IMR-90 (cell line): ENCODE results near the gene CLCN6. TPM values are rescaled to one million over a fixed set of nuclear protein-coding genes. Genes with fewer than 3 reads are reported as not detected.

ENCODE experiments used
- ATAC-seq: fragments of 200-7000 bp; cut with Tn5 transposase; 2 replicates; pipeline ENCODE4 v1.9.1; 2020; ENCODE audit warnings: low read depth, mild to moderate bottlenecking, moderate library complexity
- BruUV-seq: library from RNA; stranded (reverse); fragments of 400-500 nt; replicated peaks from 2 replicates; lab custom pipeline; 2021; lab: Mats Ljungman, UMichigan
- CTCF ChIA-PET: fragments of 300-600 bp; formaldehyde crosslinking; extraction: SDS; loops from one replicate; lab custom pipeline; 2021; ENCODE audit warnings: antibody characterized with exemption; lab: Yijun Ruan, JAX
- POLR2A ChIA-PET: fragments of 300-600 bp; sonication (Branson Sonifier 250); formaldehyde crosslinking; loops from one replicate; lab custom pipeline; 2022; ENCODE audit warnings: antibody characterized with exemption; ENCODE audit not compliant: unreplicated experiment; lab: Charles Lee
- DNase-seq: peaks from one replicate; pipeline ENCODE4 v3.0.0; 2013
- H2AFZ ChIP-seq: replicated peaks from 2 replicates; pipeline ENCODE3; 2013; ENCODE audit warnings: low read length, mild to moderate bottlenecking; ENCODE audit not compliant: poor library complexity
- H2AK5ac ChIP-seq: 2 replicates; pipeline ENCODE4 v1.6.1; 2013; ENCODE audit warnings: low read depth, low read length, inconsistent platforms
- H2AK9ac ChIP-seq: replicated peaks from 2 replicates; pipeline ENCODE3; 2013; ENCODE audit warnings: mild to moderate bottlenecking, low read depth, low read length, moderate library complexity; ENCODE audit not compliant: poor library complexity
- H2BK120ac ChIP-seq: 2 replicates; pipeline ENCODE4 v1.6.1; 2013; ENCODE audit warnings: low read depth, low read length, inconsistent platforms
- H2BK15ac ChIP-seq: 3 replicates; pipeline ENCODE4 v1.6.1; 2013; ENCODE audit warnings: low read depth, low read length, inconsistent platforms
- H2BK20ac ChIP-seq: 2 replicates; pipeline ENCODE4 v1.6.1; 2013; ENCODE audit warnings: low read depth, mild to moderate bottlenecking, inconsistent platforms, low read length, moderate library complexity
- H2BK5ac ChIP-seq: 2 replicates; pipeline ENCODE4 v1.6.1; 2013; ENCODE audit warnings: mild to moderate bottlenecking, low read depth, low read length, inconsistent platforms; ENCODE audit not compliant: poor library complexity, severe bottlenecking
- H3K14ac ChIP-seq: replicated peaks from 2 replicates; pipeline ENCODE4 v1.6.1; 2013; ENCODE audit warnings: low read depth, low read length, inconsistent platforms
- H3K18ac ChIP-seq: 2 replicates; pipeline ENCODE4 v1.6.1; 2013; ENCODE audit warnings: low read depth, low read length, control low read depth
- H3K23ac ChIP-seq: 2 replicates; pipeline ENCODE4 v1.6.1; 2013; ENCODE audit warnings: low read depth, low read length, inconsistent platforms
- H3K27ac ChIP-seq: 2 replicates; pipeline ENCODE4 v1.5.1; 2013; ENCODE audit warnings: mild to moderate bottlenecking, control low read depth, low read length; ENCODE audit not compliant: insufficient read depth
- H3K27me3 ChIP-seq: 2 replicates; pipeline ENCODE4 v1.6.1; 2013; ENCODE audit warnings: low read length; ENCODE audit not compliant: control insufficient read depth, insufficient read depth
- H3K36me3 ChIP-seq: 2 replicates; pipeline ENCODE4 v1.6.1; 2013; ENCODE audit warnings: low read length, mixed read lengths; ENCODE audit not compliant: control insufficient read depth, insufficient read depth
- H3K4ac ChIP-seq: 2 replicates; pipeline ENCODE4 v1.6.1; 2013; ENCODE audit warnings: low read depth, low read length, inconsistent platforms
- H3K4me1 ChIP-seq: 2 replicates; pipeline ENCODE4 v1.6.1; 2013; ENCODE audit warnings: low read length, mixed read lengths; ENCODE audit not compliant: control insufficient read depth, insufficient read depth
- H3K4me2 ChIP-seq: 2 replicates; pipeline ENCODE4 v1.6.1; 2013; ENCODE audit warnings: low read depth, mild to moderate bottlenecking, control low read depth, low read length, moderate library complexity
- H3K4me3 ChIP-seq: 2 replicates; pipeline ENCODE4 v1.5.1; 2013; ENCODE audit warnings: low read depth, mild to moderate bottlenecking, control low read depth, low read length, moderate library complexity; ENCODE audit not compliant: insufficient read depth
- H3K56ac ChIP-seq: 2 replicates; pipeline ENCODE4 v1.6.1; 2013; ENCODE audit warnings: low read length, inconsistent platforms; ENCODE audit not compliant: insufficient read depth; ENCODE audit errors: extremely low read depth
- H3K79me1 ChIP-seq, 2 experiments: 2 replicates each; pipeline ENCODE4 v1.6.1; 2013; ENCODE audit warnings: low read length in 2 of 2, inconsistent platforms in 1 of 2, low read depth in 1 of 2
- H3K9ac ChIP-seq: 2 replicates; pipeline ENCODE4 v1.6.1; 2013; ENCODE audit warnings: low read depth, low read length, control low read depth
- H3K9me1 ChIP-seq: 2 replicates; pipeline ENCODE4 v1.6.1; 2013; ENCODE audit warnings: low read length, inconsistent platforms; ENCODE audit not compliant: insufficient read depth
- H3K9me3 ChIP-seq: 2 replicates; pipeline ENCODE4 v1.6.1; 2013; ENCODE audit warnings: low read length; ENCODE audit not compliant: control insufficient read depth, insufficient read depth
- H4K20me1 ChIP-seq: 2 replicates; pipeline ENCODE4 v1.6.1; 2013; ENCODE audit warnings: low read length, inconsistent platforms; ENCODE audit not compliant: insufficient read depth
- H4K5ac ChIP-seq: 2 replicates; pipeline ENCODE4 v1.6.1; 2013; ENCODE audit warnings: mild to moderate bottlenecking, low read depth, low read length, control low read depth
- H4K8ac ChIP-seq, 2 experiments: 2 replicates each; pipeline ENCODE4 v1.6.1; 2013; ENCODE audit warnings: low read depth in 2 of 2, low read length in 2 of 2, control low read depth in 1 of 2, inconsistent platforms in 1 of 2
- H4K91ac ChIP-seq: 2 replicates; pipeline ENCODE4 v1.6.1; 2013; ENCODE audit warnings: low read depth, low read length, inconsistent platforms; ENCODE audit not compliant: insufficient read depth
- BHLHE40 ChIP-seq: fragments of 150-350 bp; IDR thresholded peaks from 2 replicates; pipeline ENCODE4 v1.6.1; 2016; ENCODE audit warnings: mild to moderate bottlenecking, low read depth, low read length
- MAFK ChIP-seq: IDR thresholded peaks from 2 replicates; pipeline ENCODE4 v1.6.1; 2012; ENCODE audit warnings: low read depth, low read length, improper control_type of control experiment
- MXI1 ChIP-seq: IDR thresholded peaks from 2 replicates; pipeline ENCODE4 v1.6.1; 2012; ENCODE audit warnings: low read depth, mild to moderate bottlenecking, low read length, moderate library complexity, borderline replicate concordance
- NFE2L2 ChIP-seq: fragments of 150-350 bp; IDR thresholded peaks from 2 replicates; pipeline ENCODE4 v1.6.1; 2016; ENCODE audit warnings: low read depth, mild to moderate bottlenecking, low read length
- RFX5 ChIP-seq: IDR thresholded peaks from 2 replicates; pipeline ENCODE4 v1.8.0; 2012; ENCODE audit warnings: low read depth, mild to moderate bottlenecking, low read length, moderate library complexity
- SMC3 ChIP-seq: fragments of 150-350 bp; IDR thresholded peaks from 2 replicates; pipeline ENCODE4 v1.6.1; 2016; ENCODE audit warnings: low read depth, mild to moderate bottlenecking, antibody characterized with exemption, low read length, moderate library complexity
- WGBS, 2 experiments: methylation state at CpG; one replicate each; pipeline versions ENCODE4 v1.1.5 to v1.1.7; 2013; ENCODE audit warnings: missing lambda C conversion rate in 2 of 2; ENCODE audit not compliant: insufficient read length in 1 of 2; ENCODE audit errors: extremely low coverage in 2 of 2; 5-methylcytosine and 5-hydroxymethylcytosine counted together
- dilution Hi-C: fragments of 300-500 bp; cut with HindIII; formaldehyde crosslinking; loops from one replicate; pipeline ENCODE4 v1.14.3; 2018; ENCODE audit warnings: low sequenced_read_pairs; ENCODE audit not compliant: unreplicated experiment
- in situ Hi-C: fragments of 300-500 bp; cut with MboI; formaldehyde crosslinking; loops from 3 replicates; pipeline ENCODE4 v1.14.3; 2019; ENCODE audit warnings: low sequenced_read_pairs, inconsistent platforms, mixed read lengths
- intact Hi-C: fragments of 100-400 bp; cut with micrococcal nuclease; formaldehyde crosslinking; loops from 2 replicates; pipeline ENCODE4 v1.10.0; 2022
- polyA plus RNA-seq, 3 experiments: library from polyadenylated mRNA; depleted of rRNA; stranded (reverse); fragments of >200 nt; gene quantifications; 2 replicates each; pipeline ENCODE4 v1.2.3, GENCODE V29; 2012; ENCODE audit warnings: low replicate concordance in 1 of 3
- total RNA-seq: library from RNA; depleted of rRNA; stranded (reverse); fragments of >200 nt; gene quantifications from 2 replicates; pipeline ENCODE4 v1.2.3, GENCODE V29; 2012
- TF ChIP-seq, protein P1 (sequence below): conservative IDR thresholded peaks from 2 replicates; pipeline ENCODE4 v1.5.1; 2012; ENCODE audit warnings: mild to moderate bottlenecking, low read depth, low read length, improper control_type of control experiment
- TF ChIP-seq, protein P2 (sequence below): fragments of 150-350 bp; IDR thresholded peaks from 2 replicates; pipeline ENCODE4 v1.6.1; 2016; ENCODE audit warnings: low read depth, mild to moderate bottlenecking, low read length, moderate library complexity, borderline replicate concordance

Gene CLCN6
- total and polyA plus RNA-seq, 2 of the 4 experiments (the other 2 are of a cell fraction) = 4.1 to 10.6 TPM

DNA sequence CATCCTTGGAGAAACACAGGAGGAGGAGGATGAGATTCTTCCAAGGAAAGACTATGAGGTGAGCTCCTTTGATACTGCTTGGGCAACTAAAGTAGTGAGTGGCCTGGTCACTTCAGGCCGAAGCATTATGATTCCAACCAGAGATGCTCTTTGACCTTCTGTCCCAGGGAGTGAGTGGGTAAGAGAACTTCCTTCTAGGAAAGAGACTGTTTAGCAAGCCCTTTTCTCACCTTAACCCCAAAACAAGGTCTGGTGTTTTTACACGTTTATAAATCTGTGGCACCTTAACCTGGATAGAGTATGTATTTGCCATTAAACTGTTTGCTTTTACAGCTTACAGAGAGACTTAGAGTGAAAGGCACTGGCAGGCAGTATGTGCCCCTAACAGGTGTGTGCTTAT lies 1.1 kb downstream of the CLCN6 start (continued):
- TF ChIP-seq, protein P1, sequence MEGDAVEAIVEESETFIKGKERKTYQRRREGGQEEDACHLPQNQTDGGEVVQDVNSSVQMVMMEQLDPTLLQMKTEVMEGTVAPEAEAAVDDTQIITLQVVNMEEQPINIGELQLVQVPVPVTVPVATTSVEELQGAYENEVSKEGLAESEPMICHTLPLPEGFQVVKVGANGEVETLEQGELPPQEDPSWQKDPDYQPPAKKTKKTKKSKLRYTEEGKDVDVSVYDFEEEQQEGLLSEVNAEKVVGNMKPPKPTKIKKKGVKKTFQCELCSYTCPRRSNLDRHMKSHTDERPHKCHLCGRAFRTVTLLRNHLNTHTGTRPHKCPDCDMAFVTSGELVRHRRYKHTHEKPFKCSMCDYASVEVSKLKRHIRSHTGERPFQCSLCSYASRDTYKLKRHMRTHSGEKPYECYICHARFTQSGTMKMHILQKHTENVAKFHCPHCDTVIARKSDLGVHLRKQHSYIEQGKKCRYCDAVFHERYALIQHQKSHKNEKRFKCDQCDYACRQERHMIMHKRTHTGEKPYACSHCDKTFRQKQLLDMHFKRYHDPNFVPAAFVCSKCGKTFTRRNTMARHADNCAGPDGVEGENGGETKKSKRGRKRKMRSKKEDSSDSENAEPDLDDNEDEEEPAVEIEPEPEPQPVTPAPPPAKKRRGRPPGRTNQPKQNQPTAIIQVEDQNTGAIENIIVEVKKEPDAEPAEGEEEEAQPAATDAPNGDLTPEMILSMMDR = no peak
- TF ChIP-seq RFX5 (no peak), BHLHE40 (no peak)

DNA sequence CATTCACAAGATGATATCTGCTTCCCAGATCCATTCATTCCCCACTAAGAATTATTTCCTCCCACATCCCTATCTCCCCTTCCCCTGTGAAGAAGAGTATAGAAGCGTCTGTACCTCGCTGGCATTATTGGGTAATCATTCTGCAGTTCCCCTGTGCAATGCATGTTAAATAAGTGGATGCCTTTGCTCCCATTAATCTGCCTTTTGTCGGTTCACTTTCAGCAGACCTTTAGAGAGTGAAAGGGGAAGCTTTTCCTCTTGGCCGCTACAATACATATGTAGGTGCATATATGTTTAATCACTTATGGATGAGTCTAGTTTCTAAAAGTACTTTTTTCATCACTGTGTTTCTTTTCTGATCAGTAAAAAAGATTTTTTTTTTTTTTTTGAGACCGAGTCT lies 7.0 kb downstream of the CLCN6 start:
- no peak overlapping the region for H3K18ac ChIP-seq
- no peak overlapping the region for H4K5ac ChIP-seq
- peaks cover 3% of the 10 kb centered on the region; the same call in 1 of the 2 replicates for H4K20me1 ChIP-seq
- H4K91ac ChIP-seq = no peak overlapping the region
- no peak overlapping the region for H2BK5ac ChIP-seq
- H2AK5ac ChIP-seq = no peak overlapping the region
- H3K4me3 ChIP-seq = no peak overlapping the region
- no peak for TF ChIP-seq SMC3
- TF ChIP-seq, protein P2, sequence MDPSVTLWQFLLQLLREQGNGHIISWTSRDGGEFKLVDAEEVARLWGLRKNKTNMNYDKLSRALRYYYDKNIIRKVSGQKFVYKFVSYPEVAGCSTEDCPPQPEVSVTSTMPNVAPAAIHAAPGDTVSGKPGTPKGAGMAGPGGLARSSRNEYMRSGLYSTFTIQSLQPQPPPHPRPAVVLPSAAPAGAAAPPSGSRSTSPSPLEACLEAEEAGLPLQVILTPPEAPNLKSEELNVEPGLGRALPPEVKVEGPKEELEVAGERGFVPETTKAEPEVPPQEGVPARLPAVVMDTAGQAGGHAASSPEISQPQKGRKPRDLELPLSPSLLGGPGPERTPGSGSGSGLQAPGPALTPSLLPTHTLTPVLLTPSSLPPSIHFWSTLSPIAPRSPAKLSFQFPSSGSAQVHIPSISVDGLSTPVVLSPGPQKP = no peak
- no peak for TF ChIP-seq MAFK
- TF ChIP-seq MXI1 = no peak
- TF ChIP-seq NFE2L2 = no peak
- TF ChIP-seq, protein P1 = no peak
- dilution Hi-C loops = no loop called here
- H3K4me1 ChIP-seq = no peaks in the 10 kb centered on the region
- peaks cover 3% of the 10 kb centered on the region; the same call in 1 of the 2 replicates for H3K9me1 ChIP-seq
- POLR2A ChIA-PET = no interaction called here
- ATAC-seq (no peak), DNase-seq (no peak)
- H2BK15ac ChIP-seq = no peak overlapping the region
- no peak overlapping the region for H4K8ac ChIP-seq
- in situ Hi-C loops = no loop called here
- no TSS peak for BruUV-seq
- peaks cover 41% of the 10 kb centered on the region for H3K36me3 ChIP-seq
- H3K27me3 ChIP-seq = no peaks in the 10 kb centered on the region
- no peak overlapping the region for H3K4ac ChIP-seq
- no peak overlapping the region for H2AK9ac ChIP-seq
- H3K14ac ChIP-seq = no peak overlapping the region
- H3K56ac ChIP-seq = no peak overlapping the region
- no peaks in the 10 kb centered on the region for H3K9me3 ChIP-seq
- no peak overlapping the region for H3K23ac ChIP-seq
- WGBS, 2 experiments = no CpG with 5 or more reads among the region's 5 CpGs
- H3K9ac ChIP-seq = no peak overlapping the region
- no peak overlapping the region for H3K27ac ChIP-seq
- H3K4me2 ChIP-seq = no peak overlapping the region
- H2BK20ac ChIP-seq = no peak overlapping the region
- H2BK120ac ChIP-seq = no peak overlapping the region
- no peak overlapping the region for H2AFZ ChIP-seq
- H3K79me1 ChIP-seq = peaks cover 5 to 65% of the 10 kb centered on the region in 2 experiments; a peak in 3 of 4 replicates
- intact Hi-C loops = no loop called here
- CTCF ChIA-PET = no interaction called here
